NCI-H460 (cell line): ENCODE data around the gene NUMA1. TPM values are rescaled to one million over a fixed set of nuclear protein-coding genes. Genes with fewer than 3 reads are reported as not detected.

Experiments
- DNase-seq: peaks from one replicate; pipeline ENCODE4 v3.0.0-alpha.2; 2016; ENCODE audit warnings: low read depth; ENCODE audit errors: extremely low read depth
- total RNA-seq: library from RNA; depleted of rRNA; stranded (reverse); fragments of >200 nt; shearing (Covaris generic); gene quantifications from 2 replicates; pipeline ENCODE4 v1.2.3, GENCODE V29; 2014

NUMA1 gene
- total RNA-seq, 1 experiment from 2014 or later, result 57.0 TPM

DNA sequence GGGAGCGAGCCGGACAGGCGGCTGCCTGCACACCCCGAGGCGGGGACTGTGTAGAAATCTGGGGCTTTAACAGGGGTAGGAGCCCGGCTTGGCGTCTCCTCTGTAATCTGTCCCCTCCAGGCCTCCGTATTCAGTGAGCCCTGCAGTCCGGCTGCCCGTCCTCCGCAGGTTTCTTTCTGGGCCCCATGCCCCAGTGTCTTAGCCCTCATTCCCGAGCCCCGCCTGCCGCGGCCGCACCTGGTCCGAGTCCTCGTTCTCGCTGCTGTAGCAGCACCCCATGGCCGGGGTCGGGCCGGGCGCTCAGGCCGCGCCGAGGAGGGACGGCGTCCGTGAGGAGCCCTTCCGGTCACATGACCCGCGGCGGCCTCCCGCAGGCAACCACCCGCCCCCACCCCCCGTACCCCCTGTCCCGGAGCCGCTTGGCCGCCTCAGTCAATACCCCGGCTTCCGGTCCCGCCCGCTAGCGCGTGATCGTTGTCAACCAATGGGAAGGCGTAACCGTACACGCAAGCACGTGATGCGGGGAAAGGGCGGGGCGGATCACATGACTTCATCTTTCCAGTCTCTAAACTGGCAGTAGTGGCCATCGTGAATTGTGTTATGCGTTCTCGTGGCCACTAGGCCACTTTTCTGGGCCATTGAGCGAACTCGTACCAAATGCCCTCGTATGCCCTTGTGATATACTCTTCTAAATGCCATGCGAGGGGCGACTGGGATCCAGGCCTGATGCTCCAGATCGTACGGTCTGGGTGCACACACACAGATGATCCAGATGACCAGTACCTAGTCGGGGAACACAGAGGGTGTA lies 22.8 kb upstream of the NUMA1 start, which contains the start of gene LAMTOR1:
TSS of gene LAMTOR1 (minus strand) at position 352 of the 808 bp plus-strand sequence. CDS start at position 279, 73 bp downstream.
- DNase-seq, result peak; percentile 96

DNA sequence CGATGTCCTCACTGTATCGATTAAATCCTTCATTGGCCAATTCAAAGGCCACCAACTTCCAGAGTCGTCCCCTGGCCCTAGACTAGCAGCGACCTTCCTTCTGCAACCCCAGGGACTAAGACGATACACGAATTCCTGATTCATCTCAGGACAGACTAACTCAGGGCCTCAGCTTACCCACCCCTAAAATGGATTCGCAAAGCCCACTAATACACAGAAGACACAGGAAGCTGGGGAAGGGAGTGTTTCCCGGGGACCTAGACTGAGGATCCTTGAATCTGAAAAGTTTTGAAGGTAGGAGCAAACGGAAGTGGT lies 22.2 kb upstream of the NUMA1 start:
- DNase-seq, result no peak

DNA sequence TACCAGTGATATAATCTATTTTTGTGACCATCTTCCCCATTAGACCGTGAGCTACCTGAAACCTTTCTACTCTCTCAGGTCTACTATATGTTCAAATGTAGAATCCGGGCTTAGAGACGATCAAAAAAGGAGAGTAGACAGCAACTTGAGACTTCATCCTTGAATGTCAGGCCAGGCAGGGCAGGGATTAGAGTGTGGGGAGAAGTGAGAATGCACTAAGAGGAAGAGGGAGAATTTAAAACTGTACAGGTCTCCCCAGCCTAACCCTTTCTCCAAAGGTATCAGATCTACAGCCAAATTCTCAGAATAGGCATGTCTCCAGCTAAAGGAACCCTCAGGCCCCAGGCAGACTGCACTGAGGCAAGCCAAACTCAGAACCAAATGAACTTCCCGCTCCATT lies 21.8 kb upstream of the NUMA1 start:
- no peak for DNase-seq

DNA sequence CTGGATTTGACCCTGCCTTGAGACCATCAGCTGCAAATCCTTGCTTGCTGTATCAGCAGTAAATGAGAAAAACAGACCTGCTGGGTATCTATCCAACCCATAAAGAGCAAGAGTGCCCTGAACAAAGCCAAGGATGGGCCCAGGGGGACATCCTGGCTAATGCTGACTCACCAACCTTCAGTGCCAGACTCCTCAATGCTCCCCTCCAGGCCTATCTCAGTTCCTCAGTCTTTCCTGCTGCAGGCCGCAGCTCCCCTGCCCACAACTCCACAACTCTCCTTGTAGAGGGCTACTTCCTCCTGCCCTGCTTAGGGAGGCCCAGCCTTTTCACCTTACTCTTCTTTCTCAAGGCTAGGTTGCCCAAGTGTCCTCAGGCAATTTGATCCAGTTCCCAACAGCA lies 20.1 kb upstream of the NUMA1 start:
- no peak for DNase-seq

DNA sequence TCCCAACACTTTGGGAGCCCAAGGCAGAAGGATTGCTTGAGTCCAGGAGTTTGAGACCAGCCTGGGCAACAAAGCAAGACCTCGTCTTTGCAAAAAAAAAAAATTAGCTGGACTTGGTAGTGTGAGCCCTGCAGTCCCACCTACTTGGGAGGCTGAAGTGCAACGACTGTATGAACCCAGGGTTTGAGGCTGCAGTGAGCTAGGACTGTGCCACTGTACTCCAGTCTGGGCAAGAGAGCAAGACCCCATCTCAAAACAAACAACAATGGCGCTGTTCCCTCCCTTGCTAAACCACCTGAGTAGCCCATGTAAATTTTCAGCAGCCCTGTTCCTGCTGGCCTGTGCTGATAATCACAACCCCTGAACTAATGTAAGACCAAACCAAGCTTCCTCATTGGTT lies 19.7 kb upstream of the NUMA1 start:
- no peak for DNase-seq

DNA sequence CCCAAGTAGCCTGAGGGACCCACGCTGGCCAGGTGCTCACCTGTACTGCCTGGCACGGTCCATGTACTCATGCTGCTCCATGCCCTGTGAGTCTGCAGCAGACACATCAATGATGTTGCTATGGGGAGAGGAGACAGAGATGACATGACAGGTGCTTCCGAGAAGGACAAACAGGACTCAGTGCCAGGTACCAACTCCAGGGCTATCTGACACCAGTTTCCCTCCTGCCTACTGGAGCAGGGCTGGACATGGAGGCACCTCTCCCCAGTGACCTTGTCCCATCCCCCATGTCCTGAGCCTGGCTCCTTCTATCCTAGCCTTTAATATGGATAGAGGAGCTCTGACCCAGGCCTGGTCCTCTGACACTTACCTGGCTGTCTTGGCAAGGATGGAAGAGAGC lies 18.4 kb upstream of the NUMA1 start:
- DNase-seq, result no peak

DNA sequence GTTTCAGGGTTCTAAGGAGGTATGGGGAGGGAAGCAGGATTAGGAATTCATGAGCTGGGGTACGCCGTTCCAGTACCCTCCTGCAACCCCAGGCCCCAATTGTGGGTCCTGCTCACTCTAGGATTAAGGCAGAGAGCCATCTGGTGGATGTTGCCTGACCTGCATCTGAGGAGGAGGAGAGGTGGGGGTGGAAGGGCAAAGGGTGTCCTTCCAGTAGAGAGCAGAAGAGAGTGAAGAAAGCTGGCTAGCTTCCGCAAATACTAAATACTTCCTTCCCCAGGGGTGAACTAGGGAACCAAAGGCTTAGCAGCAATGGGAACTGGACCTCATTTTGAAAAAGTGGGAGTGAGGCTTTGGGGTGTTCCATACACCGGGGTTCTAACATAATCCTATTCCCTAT lies 10.9 kb upstream of the NUMA1 start:
- peak; percentile 67 for DNase-seq

GRCh38 chr11:72088076-72088808 lies 7.9 kb upstream of the NUMA1 start:
- DNase-seq, result no peak

DNA sequence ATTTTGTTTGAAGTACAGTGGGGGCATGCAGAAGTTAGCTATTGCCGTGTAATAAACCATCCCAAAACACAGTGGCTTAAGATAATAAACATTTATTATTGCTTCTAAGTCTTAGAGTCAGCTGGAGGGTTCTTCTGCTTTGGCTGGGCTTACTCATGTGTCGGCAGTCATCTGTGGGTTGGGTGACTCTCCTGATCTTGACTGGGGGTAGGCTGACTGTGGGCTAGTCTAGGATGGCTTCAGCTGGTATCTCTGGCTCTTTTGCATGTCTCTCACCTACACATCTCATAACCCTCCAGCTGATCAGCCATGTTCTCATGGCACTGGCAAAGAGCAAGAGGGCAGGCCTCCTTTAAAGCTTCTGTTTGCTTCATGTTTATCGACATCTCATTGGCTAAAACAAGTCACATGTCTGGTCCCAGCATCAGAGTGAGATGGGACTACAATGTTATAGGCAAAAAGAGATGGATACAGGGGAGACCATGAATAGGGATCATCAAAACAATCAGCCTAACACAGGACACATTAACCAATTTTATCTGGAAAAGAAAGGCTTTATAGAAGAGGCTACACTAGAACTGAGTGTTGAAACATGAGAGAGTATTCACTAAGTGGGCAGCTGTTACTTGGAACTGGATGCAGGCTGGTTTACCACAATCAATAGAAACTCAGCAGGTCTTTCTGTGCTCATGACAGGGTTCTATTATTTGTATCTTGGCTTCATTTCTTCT lies 5.4 kb upstream of the NUMA1 start:
- DNase-seq, result no peak

- DNase-seq, result no peak
These were observed 4.6 kb upstream of the NUMA1 start for GRCh38 chr11:72084965-72085364.

- DNase-seq, result no peak
These were observed 3.7 kb upstream of the NUMA1 start for GRCh38 chr11:72084076-72084475.

DNA sequence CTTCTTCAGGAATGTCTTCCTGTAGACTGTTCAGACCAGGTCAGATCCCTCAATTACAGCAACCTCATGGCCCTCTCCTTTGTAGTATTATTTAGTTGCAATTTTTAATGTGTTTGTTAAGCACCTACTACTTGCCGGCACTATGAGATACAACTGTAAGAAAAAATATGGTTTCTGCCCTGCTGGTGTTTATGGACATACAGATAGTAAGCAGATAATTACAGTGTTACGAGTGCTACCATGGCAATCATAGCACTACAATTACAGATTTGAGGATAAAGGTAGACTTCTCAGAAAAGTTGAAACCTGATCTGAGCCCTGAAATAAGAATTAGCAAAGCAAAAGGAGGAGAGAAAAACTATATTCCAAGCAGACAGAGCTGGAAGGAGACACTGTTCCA lies 3.1 kb upstream of the NUMA1 start:
- DNase-seq, result no peak

DNA sequence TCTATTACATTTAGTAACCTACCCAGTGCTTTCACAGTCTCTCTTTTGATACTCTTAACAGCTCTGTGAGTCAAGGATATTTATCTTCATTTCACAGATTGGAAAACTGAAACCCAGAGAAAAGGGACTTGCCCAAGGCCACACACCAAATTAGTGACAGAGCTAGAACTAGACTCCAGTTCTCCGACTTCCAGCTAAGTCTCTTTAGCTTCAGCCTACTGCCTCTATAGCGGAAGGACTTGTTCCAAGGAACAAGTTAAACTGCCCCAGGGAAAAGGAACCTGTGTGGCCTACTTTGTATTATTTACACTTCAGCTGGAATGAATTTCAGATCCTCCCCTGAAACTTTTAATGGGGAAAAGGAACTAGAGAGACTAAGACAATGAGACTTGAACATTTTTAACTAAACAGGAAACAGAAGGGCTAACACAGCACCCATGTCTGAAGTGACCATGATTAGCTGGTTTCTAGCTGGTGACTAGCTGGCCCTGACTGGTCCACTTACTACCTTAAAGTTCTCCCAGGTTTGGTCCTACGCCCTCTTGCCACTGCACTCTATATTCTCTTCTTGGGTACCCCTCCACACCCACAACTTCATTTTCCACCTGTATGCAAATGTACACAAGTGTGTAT lies 1.6 kb upstream of the NUMA1 start:
- no peak for DNase-seq

GRCh38 chr11:72081184-72081644 lies 872 bp upstream of the NUMA1 start:
- no peak for DNase-seq

DNA sequence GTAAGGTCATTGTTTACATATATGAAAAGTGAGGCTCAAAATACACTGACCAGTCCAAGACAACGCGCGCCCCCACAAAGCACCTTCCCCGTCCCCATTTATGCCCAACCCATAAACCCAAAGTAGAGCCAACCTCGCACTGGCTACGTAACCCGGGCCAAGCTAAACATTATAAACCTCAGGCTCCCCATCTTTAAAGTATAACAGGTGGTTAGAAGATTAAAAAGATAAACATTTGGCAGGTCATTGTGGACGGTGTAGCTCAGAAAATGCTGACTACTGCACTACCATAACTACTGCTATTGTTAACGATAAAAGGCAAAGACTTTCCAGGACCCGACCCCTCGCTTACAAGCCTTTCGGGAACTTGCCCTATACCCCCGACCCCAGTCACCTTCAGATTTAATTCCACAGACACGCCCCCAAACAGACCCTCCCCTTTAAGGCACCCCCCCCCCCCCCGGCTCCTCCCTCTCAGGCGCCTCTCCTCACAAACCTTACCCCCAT lies 470 bp downstream of the NUMA1 start:
- DNase-seq, result no peak

GRCh38 chr11:72078477-72078876 lies 1.9 kb downstream of the NUMA1 start:
- DNase-seq, result no peak

DNA sequence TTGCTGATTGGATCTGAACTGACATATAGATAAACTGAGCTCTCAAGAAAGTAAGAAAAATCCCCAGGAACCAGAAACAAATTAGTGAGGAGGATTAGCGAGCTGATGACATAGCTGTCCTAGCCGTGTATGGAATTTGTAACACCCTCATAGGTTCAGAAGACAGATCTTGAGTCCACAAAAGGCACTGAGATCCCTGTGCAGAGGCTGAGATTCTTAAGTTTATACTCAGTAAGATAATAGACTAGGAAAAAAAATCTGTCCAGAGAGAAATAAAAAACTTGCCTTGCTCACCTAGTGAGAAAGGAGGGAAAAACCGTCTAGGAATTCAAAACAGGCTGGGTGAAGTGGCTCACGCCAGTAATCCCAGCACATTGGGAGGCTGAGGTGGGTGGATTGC lies 4.6 kb downstream of the NUMA1 start:
- no peak for DNase-seq

- no peak for DNase-seq
These were observed 5.2 kb downstream of the NUMA1 start for GRCh38 chr11:72075109-72075508.

- no peak for DNase-seq
These were observed 8.0 kb downstream of the NUMA1 start for GRCh38 chr11:72072348-72072747.

GRCh38 chr11:72070491-72070890 lies 9.9 kb downstream of the NUMA1 start:
- no peak for DNase-seq

DNA sequence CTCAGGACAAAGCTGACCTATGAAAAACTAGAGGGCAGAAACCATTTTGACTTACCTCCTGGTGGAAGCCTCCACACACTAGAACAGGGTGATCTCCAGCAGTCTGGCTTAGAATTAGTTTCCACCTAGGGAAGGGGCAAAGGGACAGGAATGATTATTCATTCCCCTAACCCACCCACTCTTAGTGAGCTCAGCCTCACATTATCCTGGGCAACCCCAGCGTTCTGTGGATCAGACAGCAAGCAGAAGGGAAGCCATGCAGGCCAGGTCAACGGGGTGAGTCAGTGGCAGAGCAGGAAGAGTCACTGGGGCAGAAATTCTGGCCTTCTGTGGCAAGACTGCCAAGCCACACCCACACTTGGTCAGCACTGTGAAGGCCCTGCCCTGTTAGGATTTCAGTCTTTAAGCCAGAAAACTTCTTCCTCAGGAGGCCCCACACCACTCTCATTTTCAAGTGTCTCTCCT lies 10.5 kb downstream of the NUMA1 start:
- DNase-seq, result peak; percentile 71
